B cell (primary cell): Measurements from ENCODE around the gene EGFL8. TPM values are rescaled to one million over a fixed set of nuclear protein-coding genes. Genes with fewer than 3 reads are reported as not detected.

Experiments used
- ATAC-seq: fragments of 200-7000 bp; cut with Tn5 transposase; one replicate; pipeline ENCODE4 v1.10.0; 2021; ENCODE audit warnings: low read depth, mild to moderate bottlenecking, moderate number of reproducible peaks, moderate library complexity
- CTCF ChIA-PET: fragments of 350-600 bp; sonication (Branson Sonifier 250); formaldehyde crosslinking; loops from one replicate; lab custom pipeline; 2021; ENCODE audit warnings: antibody characterized with exemption, inconsistent platforms; lab: Charles Lee
- POLR2A ChIA-PET: fragments of 350-600 bp; sonication (Branson Sonifier 250); formaldehyde crosslinking; loops from one replicate; lab custom pipeline; 2021; ENCODE audit warnings: antibody characterized with exemption; lab: Charles Lee
- DNase-seq: peaks from one replicate; pipeline ENCODE4 v3.0.0; 2013
- H2AFZ ChIP-seq: 2 replicates; pipeline ENCODE4 v1.6.1; 2012; ENCODE audit warnings: mild to moderate bottlenecking, low read depth, low read length; ENCODE audit not compliant: insufficient read depth, poor library complexity, severe bottlenecking
- H3K27ac ChIP-seq, 2 donors: 1 replicate in 1 of 2; 2 replicates in 1 of 2; pipeline ENCODE4 v1.5.1; 2012 to 2013; ENCODE audit warnings: low read length in 2 of 2, mild to moderate bottlenecking in 2 of 2, moderate library complexity in 1 of 2
- H3K27me3 ChIP-seq, 4 experiments: fragments of 200-600 bp in 1 of 4; sonication (generic) in 1 of 4; replicated peaks in 1 of 4; 1 replicate in 2 of 4; 2 replicates in 2 of 4; pipeline versions ENCODE4 v1.6.1 to v1.7.0; 2013 to 2016; ENCODE audit warnings: low read length in 3 of 4, mild to moderate bottlenecking in 2 of 4, mixed read lengths in 1 of 4, moderate library complexity in 1 of 4; ENCODE audit not compliant: insufficient read depth in 4 of 4, control insufficient read depth in 3 of 4; ENCODE audit errors: control extremely low read depth in 1 of 4
- H3K36me3 ChIP-seq, 2 experiments: replicated peaks in 1 of 2; 1 replicate in 1 of 2; 2 replicates in 1 of 2; pipeline versions ENCODE4 v1.6.1 to v1.7.1; 2013; ENCODE audit warnings: low read length in 1 of 2; ENCODE audit not compliant: insufficient read depth in 2 of 2, control insufficient read depth in 1 of 2; ENCODE audit errors: control extremely low read depth in 1 of 2, extremely low read depth in 1 of 2
- H3K4me1 ChIP-seq, 2 donors: fragments of 200-600 bp in 1 of 2; sonication (generic) in 1 of 2; 1 replicate in 1 of 2; 2 replicates in 1 of 2; pipeline versions ENCODE4 v1.5.1 to v1.6.1; 2013 to 2017; ENCODE audit warnings: low read length in 2 of 2; ENCODE audit not compliant: control insufficient read depth in 2 of 2, insufficient read depth in 2 of 2
- H3K4me2 ChIP-seq: replicated peaks from 2 replicates; pipeline ENCODE3; 2012; ENCODE audit warnings: mild to moderate bottlenecking, low read depth, low read length; ENCODE audit not compliant: poor library complexity, severe bottlenecking
- H3K4me3 ChIP-seq, 5 experiments: fragments of 200-600 bp in 1 of 5; sonication (generic) in 1 of 5; 1 replicate in 3 of 5; 2 replicates in 2 of 5; pipeline versions ENCODE4 v1.5.1 to v1.7.0; 2011 to 2016; ENCODE audit warnings: low read length in 4 of 5, mild to moderate bottlenecking in 4 of 5, low read depth in 2 of 5, control low read depth in 1 of 5, moderate library complexity in 1 of 5; ENCODE audit not compliant: insufficient read depth in 1 of 5; ENCODE audit errors: control extremely low read depth in 1 of 5, extremely low read depth in 1 of 5
- H3K79me2 ChIP-seq: fragments of 200-600 bp; sonication (generic); one replicate; pipeline ENCODE4 v1.6.0; 2016; ENCODE audit warnings: low read length; ENCODE audit not compliant: control insufficient read depth, insufficient read depth
- H3K9ac ChIP-seq: fragments of 200-600 bp; sonication (generic); 2 replicates; pipeline ENCODE4 v1.6.1; 2017; ENCODE audit warnings: mild to moderate bottlenecking, low read length, moderate library complexity
- H3K9me3 ChIP-seq, 3 donors: one replicate each; pipeline versions ENCODE4 v1.6.1 to v1.7.1; 2013; ENCODE audit warnings: low read length in 2 of 3; ENCODE audit not compliant: control insufficient read depth in 2 of 3, insufficient read depth in 1 of 3; ENCODE audit errors: control extremely low read depth in 1 of 3
- H4K20me1 ChIP-seq: 2 replicates; pipeline ENCODE4 v1.6.0; 2012; ENCODE audit warnings: mild to moderate bottlenecking, low read length; ENCODE audit not compliant: insufficient read depth, control insufficient read depth, poor library complexity, severe bottlenecking
- H3K27ac Mint-ChIP-seq: one replicate; pipeline ENCODE4 v1.8.0; 2021; ENCODE audit warnings: mixed read lengths
- H3K27me3 Mint-ChIP-seq: one replicate; pipeline ENCODE4 v1.8.0; 2021; ENCODE audit warnings: mixed read lengths
- H3K4me1 Mint-ChIP-seq: one replicate; pipeline ENCODE4 v1.8.0; 2021; ENCODE audit warnings: mixed read lengths
- H3K4me3 Mint-ChIP-seq: one replicate; pipeline ENCODE4 v1.8.0; 2021; ENCODE audit warnings: mixed read lengths
- H3K9me3 Mint-ChIP-seq: one replicate; pipeline ENCODE4 v1.8.0; 2022; ENCODE audit warnings: mixed read lengths; ENCODE audit not compliant: insufficient read depth
- EZH2 ChIP-seq: IDR thresholded peaks from 2 replicates; pipeline ENCODE4 v1.6.1; 2012; ENCODE audit warnings: borderline replicate concordance, low read depth, mild to moderate bottlenecking, moderate library complexity, low read length; ENCODE audit not compliant: insufficient read depth, poor library complexity, severe bottlenecking
- WGBS: methylation state at CpG from one replicate; pipeline ENCODE4 v1.1.5; 2013; ENCODE audit warnings: missing lambda C conversion rate; ENCODE audit not compliant: insufficient coverage; 5-methylcytosine and 5-hydroxymethylcytosine counted together
- intact Hi-C: fragments of 100-400 bp; cut with micrococcal nuclease; formaldehyde crosslinking; loops from one replicate; pipeline ENCODE4 v1.10.0; 2022
- polyA plus RNA-seq: library from polyadenylated mRNA; depleted of rRNA; stranded (reverse); fragments of >200 nt; gene quantifications from 2 replicates; pipeline ENCODE4 v1.2.3, GENCODE V29; 2012
- total RNA-seq, 2 donors: library from RNA; stranded (reverse); fragments of 120-200 nt in 1 of 2; gene quantifications; 1 replicate in 1 of 2; 2 replicates in 1 of 2; pipeline versions ENCODE4 v1.2.3 to v1.2.4, GENCODE V29; 2013 to 2022
- TF ChIP-seq, protein P1 (sequence below): fragments of 200-600 bp; IDR thresholded peaks from one replicate; pipeline ENCODE4 v1.8.0; 2022; ENCODE audit warnings: antibody characterized with exemption, mild to moderate bottlenecking

The EGFL8 gene
- total and polyA plus RNA-seq, 2 donors (not counting 1 experiment from before 2014, with no cell fraction given) = 0.91 to 3.9 TPM

DNA sequence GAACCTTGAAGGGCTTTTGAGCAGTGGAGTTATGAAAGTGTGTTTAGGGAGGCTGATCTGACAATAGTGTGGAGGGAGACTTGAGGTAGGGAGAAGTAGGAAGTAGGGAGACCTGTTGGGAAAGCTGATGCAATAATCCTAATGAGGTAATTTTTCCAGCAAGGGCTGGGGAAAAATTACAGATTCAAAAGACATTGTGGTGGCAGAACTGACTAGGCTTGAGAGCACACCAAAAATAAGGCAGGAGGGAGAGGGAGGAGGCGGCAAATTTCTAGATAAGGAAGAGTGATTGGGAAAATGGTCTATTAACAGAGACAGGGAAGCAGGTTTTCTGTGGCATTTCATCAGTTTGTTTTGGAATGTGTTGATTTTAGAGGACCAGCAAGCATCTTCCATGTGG is 18.1 kb upstream of the EGFL8 start:
- ATAC-seq (no peak), DNase-seq (no peak)
- Mint-ChIP-seq H3K9me3 (no peaks in the 10 kb centered on the region), H3K4me3 (no peak overlapping the region), H3K27me3 (peaks cover 57% of the 10 kb centered on the region), H3K4me1 (peaks cover 25% of the 10 kb centered on the region), H3K27ac (no peak overlapping the region)
- peaks cover 15 to 20% of the 10 kb centered on the region in 2 donors for H3K4me1 ChIP-seq
- TF ChIP-seq, protein P1, sequence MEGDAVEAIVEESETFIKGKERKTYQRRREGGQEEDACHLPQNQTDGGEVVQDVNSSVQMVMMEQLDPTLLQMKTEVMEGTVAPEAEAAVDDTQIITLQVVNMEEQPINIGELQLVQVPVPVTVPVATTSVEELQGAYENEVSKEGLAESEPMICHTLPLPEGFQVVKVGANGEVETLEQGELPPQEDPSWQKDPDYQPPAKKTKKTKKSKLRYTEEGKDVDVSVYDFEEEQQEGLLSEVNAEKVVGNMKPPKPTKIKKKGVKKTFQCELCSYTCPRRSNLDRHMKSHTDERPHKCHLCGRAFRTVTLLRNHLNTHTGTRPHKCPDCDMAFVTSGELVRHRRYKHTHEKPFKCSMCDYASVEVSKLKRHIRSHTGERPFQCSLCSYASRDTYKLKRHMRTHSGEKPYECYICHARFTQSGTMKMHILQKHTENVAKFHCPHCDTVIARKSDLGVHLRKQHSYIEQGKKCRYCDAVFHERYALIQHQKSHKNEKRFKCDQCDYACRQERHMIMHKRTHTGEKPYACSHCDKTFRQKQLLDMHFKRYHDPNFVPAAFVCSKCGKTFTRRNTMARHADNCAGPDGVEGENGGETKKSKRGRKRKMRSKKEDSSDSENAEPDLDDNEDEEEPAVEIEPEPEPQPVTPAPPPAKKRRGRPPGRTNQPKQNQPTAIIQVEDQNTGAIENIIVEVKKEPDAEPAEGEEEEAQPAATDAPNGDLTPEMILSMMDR = no peak
- TF ChIP-seq EZH2 = no peak
- no peak overlapping the region for H2AFZ ChIP-seq
- ChIA-PET POLR2A (no interaction called here), CTCF (no interaction called here)
- no peak overlapping the region for H3K27ac ChIP-seq
- H3K9ac ChIP-seq = no peak overlapping the region
- peaks cover 0 to 16% (median 3%) of the 10 kb centered on the region in 3 donors for H3K9me3 ChIP-seq
- H3K4me3 ChIP-seq = no peak overlapping the region
- no peak overlapping the region for H3K4me2 ChIP-seq
- 100% methylated on average over 1 of the region's 1 CpG for WGBS
- intact Hi-C loops = no loop called here
- no peaks in the 10 kb centered on the region for H3K79me2 ChIP-seq
- H4K20me1 ChIP-seq = no peaks in the 10 kb centered on the region
- H3K36me3 ChIP-seq = no peaks in the 10 kb centered on the region
- H3K27me3 ChIP-seq = peaks cover 0 to 42% (median 26%) of the 10 kb centered on the region in 4 experiments

GRCh38 chr6:32146687-32147086 is 17.7 kb upstream of the EGFL8 start:
- CTCF ChIA-PET = no interaction called here
- no peak overlapping the region for H3K27ac Mint-ChIP-seq

More at GRCh38 chr6:32146687-32147086, 17.7 kb upstream of the EGFL8 start:
- Histone ChIP-seq H3K27ac (no peak overlapping the region), H3K36me3 (no peaks in the 10 kb centered on the region), H3K27me3 (peaks cover 0 to 43% (median 28%) of the 10 kb centered on the region in 4 experiments), H3K9me3 (peaks cover 0 to 16% (median 3%) of the 10 kb centered on the region in 3 donors), H3K9ac (no peak overlapping the region), H4K20me1 (no peaks in the 10 kb centered on the region), H3K4me1 (peaks cover 15 to 20% of the 10 kb centered on the region in 2 donors), H3K4me3 (no peak overlapping the region), H3K79me2 (no peaks in the 10 kb centered on the region), H2AFZ (no peak overlapping the region), H3K4me2 (no peak overlapping the region)
- POLR2A ChIA-PET = no interaction called here
- Mint-ChIP-seq H3K27me3 (peaks cover 55% of the 10 kb centered on the region), H3K9me3 (no peaks in the 10 kb centered on the region), H3K4me3 (no peak overlapping the region), H3K4me1 (peaks cover 26% of the 10 kb centered on the region)
- intact Hi-C loops = no loop called here
- TF ChIP-seq, protein P1 = no peak
- TF ChIP-seq EZH2 = no peak
- DNase-seq = no peak
- ATAC-seq = no peak
- 73% methylated on average over 4 of the region's 4 CpGs for WGBS
